K562 (cell line): ENCODE data around the gene PCLAF. TPM values are rescaled to one million over a fixed set of nuclear protein-coding genes. Genes with fewer than 3 reads are reported as not detected.

Experiments
- BHLHE40 ChIP-seq: IDR thresholded peaks from 2 replicates; pipeline ENCODE4 v1.6.1; 2011; ENCODE audit warnings: low read length, improper control_type of control experiment
- CXXC5 ChIP-seq: fragments of 250-450 bp; sonication (Bioruptor Pico); IDR thresholded peaks from 2 replicates; pipeline ENCODE4 v1.8.0; 2022; ENCODE audit warnings: inconsistent platforms, mild to moderate bottlenecking, moderate library complexity
- ETS2 ChIP-seq: IDR thresholded peaks from 2 replicates; pipeline ENCODE4 v1.6.1; 2016; ENCODE audit warnings: borderline replicate concordance, missing genetic modification characterization, mild to moderate bottlenecking, moderate library complexity, missing compliant biosample characterization; ENCODE audit not compliant: poor library complexity, severe bottlenecking
- IRF2 ChIP-seq: sonication (generic); formaldehyde crosslinking; IDR thresholded peaks from 2 replicates; pipeline ENCODE4 v1.8.1; 2022; ENCODE audit warnings: mild to moderate bottlenecking, missing genetic modification reagents
- KDM4B ChIP-seq, 2 experiments: fragments of 450-650 bp in 1 of 2; sonication (generic) in 1 of 2; IDR thresholded peaks; 2 replicates each; pipeline ENCODE4 v1.6.1; 2016 to 2017; ENCODE audit warnings: borderline replicate concordance in 2 of 2, antibody characterized with exemption in 1 of 2, low read depth in 1 of 2, mild to moderate bottlenecking in 1 of 2
- MTF1 ChIP-seq: fragments of 250-450 bp; sonication (Bioruptor Pico); IDR thresholded peaks from 2 replicates; pipeline ENCODE4 v1.9.0; 2021; ENCODE audit warnings: moderate library complexity, mild to moderate bottlenecking, inconsistent platforms, borderline replicate concordance
- PHF8 ChIP-seq: fragments of 200-600 bp; sonication (generic); IDR thresholded peaks from 2 replicates; pipeline ENCODE4 v1.6.1; 2012; ENCODE audit warnings: mixed run types, mild to moderate bottlenecking, inconsistent platforms, low read length, moderate library complexity, borderline replicate concordance
- POLR2G ChIP-seq: fragments of 200-400 bp; formaldehyde crosslinking; IDR thresholded peaks from 2 replicates; pipeline ENCODE4 v1.6.1; 2017; ENCODE audit warnings: low read depth, mild to moderate bottlenecking, antibody characterized with exemption, low read length, moderate library complexity
- RBM22 ChIP-seq: fragments of 200-400 bp; formaldehyde crosslinking; IDR thresholded peaks from 2 replicates; pipeline ENCODE4 v1.6.1; 2018; ENCODE audit warnings: low read length, low read depth; ENCODE audit not compliant: poor library complexity, severe bottlenecking
- SIN3B ChIP-seq: fragments of 450-650 bp; IDR thresholded peaks from 2 replicates; pipeline ENCODE4 v1.6.1; 2017; ENCODE audit warnings: low read depth, mild to moderate bottlenecking, moderate library complexity
- SNIP1 ChIP-seq: fragments of 450-650 bp; IDR thresholded peaks from 2 replicates; pipeline ENCODE4 v1.7.1; 2017; ENCODE audit warnings: low read depth, mild to moderate bottlenecking
- TAF1 ChIP-seq: IDR thresholded peaks from 2 replicates; pipeline ENCODE4 v1.6.1; 2011; ENCODE audit warnings: mild to moderate bottlenecking, low read length, moderate library complexity; ENCODE audit not compliant: insufficient read depth, control insufficient read depth, severe bottlenecking; ENCODE audit errors: extremely low read depth
- ZBTB17 ChIP-seq: fragments of 450-650 bp; formaldehyde crosslinking; IDR thresholded peaks from 2 replicates; pipeline ENCODE4 v1.4.0; 2020; ENCODE audit warnings: mild to moderate bottlenecking
- ZNF165 ChIP-seq: fragments of 250-450 bp; sonication (Bioruptor Pico); IDR thresholded peaks from 2 replicates; pipeline ENCODE4 v1.4.0; 2020; ENCODE audit warnings: borderline replicate concordance
- ZNF3 ChIP-seq: fragments of 250-450 bp; sonication (Bioruptor Pico); IDR thresholded peaks from 2 replicates; pipeline ENCODE4 v1.5.0; 2021; ENCODE audit warnings: mild to moderate bottlenecking, moderate library complexity
- ZNF431 ChIP-seq: sonication (generic); formaldehyde crosslinking; IDR thresholded peaks from 2 replicates; pipeline ENCODE4 v1.8.0; 2022; ENCODE audit warnings: mild to moderate bottlenecking, missing genetic modification reagents
- ZNF586 ChIP-seq: fragments of 450-650 bp; formaldehyde crosslinking; conservative IDR thresholded peaks from 2 replicates; pipeline ENCODE4 v1.4.0; 2020; ENCODE audit warnings: mild to moderate bottlenecking, moderate library complexity
- polyA plus RNA-seq, 8 experiments: library from polyadenylated mRNA; depleted of rRNA in 4 of 8; stranded (reverse) in 5 of 8; unstranded in 3 of 8; fragments of >200 nt; fragmentation: Nextera tagmentation in 2 of 8; fragmentation: Illumina TruSeq in 1 of 8; extraction: Ambion mirVana in 2 of 8; extraction: Trizol in 1 of 8; gene quantifications; 2 replicates each; pipeline versions ENCODE4 v1.2.1 to v1.2.3, GENCODE V29; 2011 to 2014; ENCODE audit warnings: inconsistent platforms in 1 of 8, missing spikeins in 1 of 8
- total RNA-seq, 7 experiments: library from RNA; depleted of rRNA in 6 of 7; stranded (reverse); fragments of >200 nt in 6 of 7; fragmentation: Illumina TruSeq in 2 of 7; extraction: Trizol in 2 of 7; gene quantifications; 2 replicates each; pipeline versions ENCODE4 v1.2.1 to v1.2.3, GENCODE V29; 2011 to 2021; ENCODE audit warnings: low replicate concordance in 1 of 7
- TF ChIP-seq, protein P1 (sequence below): fragments of 450-650 bp; IDR thresholded peaks from 2 replicates; pipeline ENCODE4 v1.6.1; 2016; ENCODE audit warnings: antibody characterized with exemption
- TF ChIP-seq, protein P2 (sequence below): fragments of 250-450 bp; sonication (Bioruptor Pico); IDR thresholded peaks from 2 replicates; pipeline ENCODE4 v1.8.0; 2021; ENCODE audit warnings: moderate library complexity, mild to moderate bottlenecking, inconsistent platforms
- TF ChIP-seq, protein P3 (sequence below): sonication (generic); formaldehyde crosslinking; IDR thresholded peaks from 2 replicates; pipeline ENCODE4 v1.5.0; 2020; ENCODE audit warnings: missing genetic modification reagents
- TF ChIP-seq, protein P4 (sequence below): fragments of 450-650 bp; IDR thresholded peaks from 2 replicates; pipeline ENCODE4 v1.6.1; 2018; ENCODE audit warnings: mild to moderate bottlenecking, low read depth; ENCODE audit not compliant: partially characterized antibody

The PCLAF gene
- total and polyA plus RNA-seq, 9 of the 15 experiments (the other 6 are each of a cell fraction or from before 2014, with no cell fraction given) = 112 to 881 (median 360) TPM

DNA sequence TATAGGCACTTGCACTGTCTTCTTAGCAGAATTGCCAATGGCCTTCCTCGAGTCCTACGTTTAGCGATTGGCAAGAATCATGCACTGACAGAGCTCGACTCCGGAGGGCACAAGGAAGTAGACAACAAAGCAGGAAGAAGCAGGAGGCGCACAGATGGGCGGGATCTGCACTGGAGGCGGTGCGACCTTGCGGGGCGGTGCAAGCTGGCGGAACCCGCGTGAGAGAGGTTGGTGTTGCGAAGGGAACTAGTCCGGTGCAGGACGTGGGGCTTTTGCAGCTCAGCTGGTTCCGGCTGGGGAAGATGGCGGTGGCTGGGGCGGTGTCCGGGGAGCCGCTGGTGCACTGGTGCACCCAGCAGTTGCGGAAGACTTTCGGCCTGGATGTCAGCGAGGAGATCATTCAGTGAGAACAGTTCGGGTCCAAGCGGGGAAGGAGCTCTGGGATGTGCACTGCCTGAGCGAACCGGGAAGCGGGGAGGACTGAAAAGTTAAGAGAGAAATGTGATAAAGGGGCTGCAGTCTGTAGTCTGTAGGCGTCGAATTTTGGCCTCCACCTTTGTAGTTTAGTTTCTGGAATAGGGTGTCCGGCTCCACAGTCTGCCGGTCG, 6.4 kb upstream of the PCLAF start, which contains the start of gene TRIP4 (continued):
- no peak for TF ChIP-seq ZNF3 (CRISPR knock-in tag)
- TF ChIP-seq POLR2G = peak; percentile 95
- TF ChIP-seq SNIP1 = 0 out of 2 replicates have a peak, but pooled peaks have one; percentile 3
- no peak for TF ChIP-seq IRF2 (CRISPR knock-in tag)
- peak; percentile 97; the same call in 1 of the 2 replicates for TF ChIP-seq PHF8
- TF ChIP-seq BHLHE40 = peak; percentile 69
- TF ChIP-seq, protein P1, sequence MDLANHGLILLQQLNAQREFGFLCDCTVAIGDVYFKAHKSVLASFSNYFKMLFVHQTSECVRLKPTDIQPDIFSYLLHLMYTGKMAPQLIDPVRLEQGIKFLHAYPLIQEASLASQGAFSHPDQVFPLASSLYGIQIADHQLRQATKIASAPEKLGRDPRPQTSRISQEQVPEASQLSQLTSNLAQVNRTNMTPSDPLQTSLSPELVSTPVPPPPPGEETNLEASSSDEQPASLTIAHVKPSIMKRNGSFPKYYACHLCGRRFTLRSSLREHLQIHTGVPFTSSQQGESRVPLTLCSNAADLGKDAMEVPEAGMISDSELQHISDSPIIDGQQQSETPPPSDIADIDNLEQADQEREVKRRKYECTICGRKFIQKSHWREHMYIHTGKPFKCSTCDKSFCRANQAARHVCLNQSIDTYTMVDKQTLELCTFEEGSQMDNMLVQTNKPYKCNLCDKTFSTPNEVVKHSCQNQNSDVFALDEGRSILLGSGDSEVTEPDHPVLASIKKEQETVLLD = peak; percentile 84
- TF ChIP-seq, protein P2, sequence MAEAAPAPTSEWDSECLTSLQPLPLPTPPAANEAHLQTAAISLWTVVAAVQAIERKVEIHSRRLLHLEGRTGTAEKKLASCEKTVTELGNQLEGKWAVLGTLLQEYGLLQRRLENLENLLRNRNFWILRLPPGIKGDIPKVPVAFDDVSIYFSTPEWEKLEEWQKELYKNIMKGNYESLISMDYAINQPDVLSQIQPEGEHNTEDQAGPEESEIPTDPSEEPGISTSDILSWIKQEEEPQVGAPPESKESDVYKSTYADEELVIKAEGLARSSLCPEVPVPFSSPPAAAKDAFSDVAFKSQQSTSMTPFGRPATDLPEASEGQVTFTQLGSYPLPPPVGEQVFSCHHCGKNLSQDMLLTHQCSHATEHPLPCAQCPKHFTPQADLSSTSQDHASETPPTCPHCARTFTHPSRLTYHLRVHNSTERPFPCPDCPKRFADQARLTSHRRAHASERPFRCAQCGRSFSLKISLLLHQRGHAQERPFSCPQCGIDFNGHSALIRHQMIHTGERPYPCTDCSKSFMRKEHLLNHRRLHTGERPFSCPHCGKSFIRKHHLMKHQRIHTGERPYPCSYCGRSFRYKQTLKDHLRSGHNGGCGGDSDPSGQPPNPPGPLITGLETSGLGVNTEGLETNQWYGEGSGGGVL (CRISPR knock-in tag) = no peak
- TF ChIP-seq, protein P3, sequence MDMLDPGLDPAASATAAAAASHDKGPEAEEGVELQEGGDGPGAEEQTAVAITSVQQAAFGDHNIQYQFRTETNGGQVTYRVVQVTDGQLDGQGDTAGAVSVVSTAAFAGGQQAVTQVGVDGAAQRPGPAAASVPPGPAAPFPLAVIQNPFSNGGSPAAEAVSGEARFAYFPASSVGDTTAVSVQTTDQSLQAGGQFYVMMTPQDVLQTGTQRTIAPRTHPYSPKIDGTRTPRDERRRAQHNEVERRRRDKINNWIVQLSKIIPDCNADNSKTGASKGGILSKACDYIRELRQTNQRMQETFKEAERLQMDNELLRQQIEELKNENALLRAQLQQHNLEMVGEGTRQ (CRISPR knock-in tag) = 0 out of 2 replicates have a peak, but pooled peaks have one; percentile 10
- TF ChIP-seq MTF1 (CRISPR knock-in tag) = no peak
- no peak for TF ChIP-seq ETS2 (tag)
- peak; percentile 98 for TF ChIP-seq SIN3B
- TF ChIP-seq ZNF431 (CRISPR knock-in tag) = peak; percentile 70; the same call in 1 of the 2 replicates
- TF ChIP-seq RBM22 = peak; percentile 90
- no peak for TF ChIP-seq ZNF586 (CRISPR knock-in tag)
- peak; percentile 91 for TF ChIP-seq CXXC5 (CRISPR knock-in tag)
- no peak; the same call in 1 of the 2 replicates for TF ChIP-seq ZNF165 (CRISPR knock-in tag)
- TF ChIP-seq TAF1 = peak; percentile 96
- peak in 1 of 2 experiments; percentile 98; a peak in 2 of 4 replicates for TF ChIP-seq KDM4B (IDR thresholded peaks at IDR 0.05; ENCODE audit: borderline replicate concordance in 2 of 2, low read depth in 1 of 2)
- TF ChIP-seq, protein P4, sequence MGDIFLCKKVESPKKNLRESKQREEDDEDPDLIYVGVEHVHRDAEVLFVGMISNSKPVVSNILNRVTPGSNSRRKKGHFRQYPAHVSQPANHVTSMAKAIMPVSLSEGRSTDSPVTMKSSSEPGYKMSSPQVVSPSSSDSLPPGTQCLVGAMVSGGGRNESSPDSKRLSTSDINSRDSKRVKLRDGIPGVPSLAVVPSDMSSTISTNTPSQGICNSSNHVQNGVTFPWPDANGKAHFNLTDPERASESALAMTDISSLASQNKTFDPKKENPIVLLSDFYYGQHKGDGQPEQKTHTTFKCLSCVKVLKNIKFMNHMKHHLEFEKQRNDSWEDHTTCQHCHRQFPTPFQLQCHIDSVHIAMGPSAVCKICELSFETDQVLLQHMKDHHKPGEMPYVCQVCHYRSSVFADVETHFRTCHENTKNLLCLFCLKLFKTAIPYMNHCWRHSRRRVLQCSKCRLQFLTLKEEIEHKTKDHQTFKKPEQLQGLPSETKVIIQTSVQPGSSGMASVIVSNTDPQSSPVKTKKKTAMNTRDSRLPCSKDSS = no peak
- peak; percentile 66; the same call in 1 of the 2 replicates for TF ChIP-seq ZBTB17 (CRISPR knock-in tag)
